Measurements from ENCODE around the gene TCERG1L.

DNA sequence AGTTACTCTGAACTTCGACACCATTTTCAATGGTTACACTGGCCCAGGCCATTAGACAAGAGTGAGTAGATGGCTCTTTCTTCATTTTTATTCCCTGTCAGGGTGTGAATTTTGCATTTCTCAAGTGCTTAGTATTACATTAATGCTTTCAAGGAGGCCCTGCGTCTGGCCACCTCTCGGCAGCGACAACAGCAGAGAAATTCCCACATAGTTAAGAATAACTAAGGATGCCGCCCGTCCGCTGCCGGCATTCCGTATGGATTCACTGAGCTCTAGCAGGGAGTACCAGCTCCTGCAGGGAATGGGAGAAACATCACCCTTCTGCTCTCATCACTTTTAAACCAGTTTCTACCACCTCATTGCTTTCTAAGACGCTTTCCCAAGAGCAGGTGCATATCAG lies 153.6 kb downstream of the TCERG1L start:
- TF ChIP-seq SIN3A (IDR thresholded peaks at IDR 0.05; ENCODE audit: borderline replicate concordance, insufficient read depth, low read depth, low read length) (no peak), POLR2AphosphoS5 (IDR thresholded peaks at IDR 0.05; ENCODE audit: low read depth, low read length) (no peak), REST (IDR thresholded peaks at IDR 0.05; ENCODE audit: insufficient read depth in 1 of 2, low read depth in 2 of 2, low read length in 1 of 2) (no peak), TCF7L2 (IDR thresholded peaks at IDR 0.05; ENCODE audit: low read depth, low read length) (no peak)
- TF ChIP-seq, protein P1, sequence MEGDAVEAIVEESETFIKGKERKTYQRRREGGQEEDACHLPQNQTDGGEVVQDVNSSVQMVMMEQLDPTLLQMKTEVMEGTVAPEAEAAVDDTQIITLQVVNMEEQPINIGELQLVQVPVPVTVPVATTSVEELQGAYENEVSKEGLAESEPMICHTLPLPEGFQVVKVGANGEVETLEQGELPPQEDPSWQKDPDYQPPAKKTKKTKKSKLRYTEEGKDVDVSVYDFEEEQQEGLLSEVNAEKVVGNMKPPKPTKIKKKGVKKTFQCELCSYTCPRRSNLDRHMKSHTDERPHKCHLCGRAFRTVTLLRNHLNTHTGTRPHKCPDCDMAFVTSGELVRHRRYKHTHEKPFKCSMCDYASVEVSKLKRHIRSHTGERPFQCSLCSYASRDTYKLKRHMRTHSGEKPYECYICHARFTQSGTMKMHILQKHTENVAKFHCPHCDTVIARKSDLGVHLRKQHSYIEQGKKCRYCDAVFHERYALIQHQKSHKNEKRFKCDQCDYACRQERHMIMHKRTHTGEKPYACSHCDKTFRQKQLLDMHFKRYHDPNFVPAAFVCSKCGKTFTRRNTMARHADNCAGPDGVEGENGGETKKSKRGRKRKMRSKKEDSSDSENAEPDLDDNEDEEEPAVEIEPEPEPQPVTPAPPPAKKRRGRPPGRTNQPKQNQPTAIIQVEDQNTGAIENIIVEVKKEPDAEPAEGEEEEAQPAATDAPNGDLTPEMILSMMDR (IDR thresholded peaks at IDR 0.05): no peak

Data from Panc1 (cell line).